ENCODE measurements around the gene IRF7. TPM values are rescaled to one million over a fixed set of nuclear protein-coding genes. Genes with fewer than 3 reads are reported as not detected.
"Not testable (repeated sequence)": the region's sequence is repeated elsewhere in the genome, so short reads cannot be mapped to it uniquely, and the experiment has no call there.

The IRF7 gene
- total and polyA plus RNA-seq, 3 experiments from 2014 or later = 16.4 to 38.6 (median 18.0) TPM

GRCh38 chr11:656866-657265 is 41.1 kb upstream of the IRF7 start:
- H3K36me3 ChIP-seq (ENCODE audit: insufficient read depth, low read length) = peaks cover 4% of the 10 kb centered on the region
- no peaks in the 10 kb centered on the region for H3K27me3 ChIP-seq (ENCODE audit: insufficient read depth, low read length, poor library complexity, severe bottlenecking)
- Mint-ChIP-seq H3K4me1 (no peaks in the 10 kb centered on the region), H3K9me3 (no peaks in the 10 kb centered on the region), H3K4me3 (no peak overlapping the region), H3K27me3 (no peaks in the 10 kb centered on the region), H3K36me3 (peaks cover 0 to 47% (median 5%) of the 10 kb centered on the region in 3 donors), H3K27ac (no peak overlapping the region)
- H3K4me1 ChIP-seq (ENCODE audit: insufficient read depth, low read length) = no peaks in the 10 kb centered on the region
- H3K4me3 ChIP-seq (ENCODE audit: low read length) = no peak overlapping the region
- CTCF ChIA-PET = interaction anchor here (1.6 kb wide), 1 partner anchor 69 kb away, joined by 3 read pairs; no protein-coding TSS in a partner anchor
- POLR2A ChIA-PET = no interaction called here
- H3K9me3 ChIP-seq (ENCODE audit: low read length) = no peaks in the 10 kb centered on the region
- no peak for DNase-seq
- no peak overlapping the region for H3K27ac ChIP-seq (ENCODE audit: low read depth, low read length)

- Histone ChIP-seq H3K4me1 (ENCODE audit: insufficient read depth, low read length) (no peaks in the 10 kb centered on the region), H3K4me3 (ENCODE audit: low read length) (no peak overlapping the region), H3K27ac (ENCODE audit: low read depth, low read length) (no peak overlapping the region), H3K27me3 (ENCODE audit: insufficient read depth, low read length, poor library complexity, severe bottlenecking) (no peaks in the 10 kb centered on the region), H3K36me3 (ENCODE audit: insufficient read depth, low read length) (peaks cover 4% of the 10 kb centered on the region), H3K9me3 (ENCODE audit: low read length) (no peaks in the 10 kb centered on the region)
- no peaks in the 10 kb centered on the region for H3K27me3 Mint-ChIP-seq
- H3K4me1 Mint-ChIP-seq = no peaks in the 10 kb centered on the region
- no peak overlapping the region for H3K4me3 Mint-ChIP-seq
- POLR2A ChIA-PET = no interaction called here
- no peak overlapping the region for H3K27ac Mint-ChIP-seq
- DNase-seq = no peak
- peaks cover 0 to 51% (median 5%) of the 10 kb centered on the region in 3 donors for H3K36me3 Mint-ChIP-seq
- H3K9me3 Mint-ChIP-seq = no peaks in the 10 kb centered on the region
- CTCF ChIA-PET = interaction anchor here (1.6 kb wide), 1 partner anchor 69 kb away, joined by 3 read pairs; no protein-coding TSS in a partner anchor
Measured at GRCh38 chr11:656426-656825, 40.7 kb upstream of the IRF7 start.

GRCh38 chr11:655036-655726 is 39.4 kb upstream of the IRF7 start:
- no peaks in the 10 kb centered on the region for H3K27me3 Mint-ChIP-seq
- Histone ChIP-seq H3K36me3 (ENCODE audit: insufficient read depth, low read length) (peaks cover 4% of the 10 kb centered on the region), H3K4me1 (ENCODE audit: insufficient read depth, low read length) (no peaks in the 10 kb centered on the region), H3K4me3 (ENCODE audit: low read length) (no peak overlapping the region), H3K27ac (ENCODE audit: low read depth, low read length) (no peak overlapping the region), H3K27me3 (ENCODE audit: insufficient read depth, low read length, poor library complexity, severe bottlenecking) (no peaks in the 10 kb centered on the region), H3K9me3 (ENCODE audit: low read length) (no peaks in the 10 kb centered on the region)
- ChIA-PET CTCF (interaction anchor here (1.2 to 1.5 kb wide), 2 partner anchors 67 to 101 kb away, joined by 3 to 6 read pairs; no protein-coding TSS in a partner anchor), POLR2A (interaction anchor here (0.7 kb wide), 1 partner anchor 45 kb away, joined by 6 read pairs; no protein-coding TSS in a partner anchor)
- no peak for DNase-seq
- peaks cover 0 to 56% (median 5%) of the 10 kb centered on the region in 3 donors for H3K36me3 Mint-ChIP-seq
- H3K4me3 Mint-ChIP-seq = no peak overlapping the region
- no peaks in the 10 kb centered on the region for H3K9me3 Mint-ChIP-seq
- H3K4me1 Mint-ChIP-seq = no peaks in the 10 kb centered on the region
- H3K27ac Mint-ChIP-seq = no peak overlapping the region

GRCh38 chr11:654444-654843 is 38.7 kb upstream of the IRF7 start:
- H3K9me3 Mint-ChIP-seq; DNase-seq; H3K9me3 ChIP-seq (ENCODE audit: low read length); H3K36me3 ChIP-seq (ENCODE audit: insufficient read depth, low read length); H3K4me3 ChIP-seq (ENCODE audit: low read length); H3K27ac Mint-ChIP-seq; H3K4me1 ChIP-seq (ENCODE audit: insufficient read depth, low read length); H3K27me3 ChIP-seq (ENCODE audit: insufficient read depth, low read length, poor library complexity, severe bottlenecking); H3K27ac ChIP-seq (ENCODE audit: low read depth, low read length); POLR2A ChIA-PET; H3K27me3 Mint-ChIP-seq; H3K4me1 Mint-ChIP-seq; H3K4me3 Mint-ChIP-seq: not testable (repeated sequence)
- CTCF ChIA-PET = interaction anchor here (1.2 to 1.5 kb wide), 2 partner anchors 67 to 100 kb away, joined by 3 to 6 read pairs; no protein-coding TSS in a partner anchor
- H3K36me3 Mint-ChIP-seq = peaks cover 0 to 52% (median 5%) of the 10 kb centered on the region in 3 donors

GRCh38 chr11:653837-654236 is 38.1 kb upstream of the IRF7 start:
- peak overlapping the region in 1 of 8 donors; percentile 88 for H3K27ac Mint-ChIP-seq
- CTCF ChIA-PET = no interaction called here
- no peaks in the 10 kb centered on the region for H3K9me3 ChIP-seq (ENCODE audit: low read length)
- no peak overlapping the region for H3K4me3 Mint-ChIP-seq
- no peak overlapping the region for H3K27ac ChIP-seq (ENCODE audit: low read depth, low read length)
- H3K27me3 Mint-ChIP-seq = no peaks in the 10 kb centered on the region
- no peaks in the 10 kb centered on the region for H3K9me3 Mint-ChIP-seq
- H3K27me3 ChIP-seq (ENCODE audit: insufficient read depth, low read length, poor library complexity, severe bottlenecking) = no peaks in the 10 kb centered on the region
- H3K4me1 Mint-ChIP-seq = no peaks in the 10 kb centered on the region
- no peak for DNase-seq
- POLR2A ChIA-PET = no interaction called here
- no peak overlapping the region for H3K4me3 ChIP-seq (ENCODE audit: low read length)
- no peaks in the 10 kb centered on the region for H3K4me1 ChIP-seq (ENCODE audit: insufficient read depth, low read length)
- peaks cover 0 to 48% (median 5%) of the 10 kb centered on the region in 3 donors for H3K36me3 Mint-ChIP-seq
- peaks cover 4% of the 10 kb centered on the region for H3K36me3 ChIP-seq (ENCODE audit: insufficient read depth, low read length)

- H3K9me3 ChIP-seq (ENCODE audit: low read length); H3K4me1 ChIP-seq (ENCODE audit: insufficient read depth, low read length); H3K27ac Mint-ChIP-seq; H3K4me3 ChIP-seq (ENCODE audit: low read length); H3K27me3 Mint-ChIP-seq; CTCF ChIA-PET; H3K9me3 Mint-ChIP-seq; H3K4me3 Mint-ChIP-seq; H3K27ac ChIP-seq (ENCODE audit: low read depth, low read length); H3K4me1 Mint-ChIP-seq; H3K27me3 ChIP-seq (ENCODE audit: insufficient read depth, low read length, poor library complexity, severe bottlenecking); DNase-seq; H3K36me3 ChIP-seq (ENCODE audit: insufficient read depth, low read length): not testable (repeated sequence)
- peaks cover 0 to 47% (median 5%) of the 10 kb centered on the region in 3 donors for H3K36me3 Mint-ChIP-seq
- POLR2A ChIA-PET = interaction anchor here (0.7 kb wide), 1 partner anchor 278 kb away, joined by 11 read pairs; no protein-coding TSS in a partner anchor
Measured at GRCh38 chr11:653136-653535, 37.4 kb upstream of the IRF7 start.

GRCh38 chr11:650482-650881 is 34.7 kb upstream of the IRF7 start:
- Mint-ChIP-seq H3K4me1 (no peaks in the 10 kb centered on the region), H3K27ac (no peak overlapping the region), H3K27me3 (no peaks in the 10 kb centered on the region), H3K9me3 (no peaks in the 10 kb centered on the region), H3K36me3 (peaks cover 0 to 45% (median 3%) of the 10 kb centered on the region in 3 donors), H3K4me3 (peak overlapping the region in 1 of 7 donors; percentile 40)
- Histone ChIP-seq H3K4me3 (ENCODE audit: low read length) (no peak overlapping the region), H3K36me3 (ENCODE audit: insufficient read depth, low read length) (no peaks in the 10 kb centered on the region), H3K27ac (ENCODE audit: low read depth, low read length) (no peak overlapping the region), H3K4me1 (ENCODE audit: insufficient read depth, low read length) (no peaks in the 10 kb centered on the region), H3K9me3 (ENCODE audit: low read length) (no peaks in the 10 kb centered on the region), H3K27me3 (ENCODE audit: insufficient read depth, low read length, poor library complexity, severe bottlenecking) (no peaks in the 10 kb centered on the region)
- CTCF ChIA-PET = no interaction called here
- no peak for DNase-seq
- POLR2A ChIA-PET = no interaction called here

GRCh38 chr11:647672-648158 is 32.0 kb upstream of the IRF7 start:
- H3K4me3 ChIP-seq (ENCODE audit: low read length); H3K9me3 ChIP-seq (ENCODE audit: low read length); H3K9me3 Mint-ChIP-seq; H3K27ac ChIP-seq (ENCODE audit: low read depth, low read length); CTCF ChIA-PET; H3K27me3 ChIP-seq (ENCODE audit: insufficient read depth, low read length, poor library complexity, severe bottlenecking); DNase-seq; H3K27me3 Mint-ChIP-seq; H3K36me3 ChIP-seq (ENCODE audit: insufficient read depth, low read length); H3K4me1 ChIP-seq (ENCODE audit: insufficient read depth, low read length); H3K27ac Mint-ChIP-seq; H3K4me3 Mint-ChIP-seq; H3K4me1 Mint-ChIP-seq: not testable (repeated sequence)
- H3K36me3 Mint-ChIP-seq = peaks cover 0 to 37% (median 3%) of the 10 kb centered on the region in 3 donors
- POLR2A ChIA-PET = interaction anchor here (0.7 kb wide), 1 partner anchor 157 kb away, joined by 4 read pairs; the partner anchor contains the start of gene PIDD1

All from CD8-positive, alpha-beta memory T cell (primary cell).